A172 (cell line): ENCODE data around the gene LRRC23. TPM values are rescaled to one million over a fixed set of nuclear protein-coding genes. Genes with fewer than 3 reads are reported as not detected.
"Not testable (repeated sequence)": the region's sequence is repeated elsewhere in the genome, so short reads cannot be mapped to it uniquely, and the experiment has no call there.

Experiments used
- DNase-seq: peaks from one replicate; pipeline ENCODE4 v3.0.0-alpha.2; 2015; ENCODE audit warnings: low spot score
- total RNA-seq: library from RNA; depleted of rRNA; stranded (reverse); fragments of >200 nt; shearing (Covaris generic); gene quantifications from 2 replicates; pipeline ENCODE4 v1.2.3, GENCODE V29; 2014

The LRRC23 gene
- total RNA-seq, 1 experiment from 2014 or later: 14.4 TPM

DNA sequence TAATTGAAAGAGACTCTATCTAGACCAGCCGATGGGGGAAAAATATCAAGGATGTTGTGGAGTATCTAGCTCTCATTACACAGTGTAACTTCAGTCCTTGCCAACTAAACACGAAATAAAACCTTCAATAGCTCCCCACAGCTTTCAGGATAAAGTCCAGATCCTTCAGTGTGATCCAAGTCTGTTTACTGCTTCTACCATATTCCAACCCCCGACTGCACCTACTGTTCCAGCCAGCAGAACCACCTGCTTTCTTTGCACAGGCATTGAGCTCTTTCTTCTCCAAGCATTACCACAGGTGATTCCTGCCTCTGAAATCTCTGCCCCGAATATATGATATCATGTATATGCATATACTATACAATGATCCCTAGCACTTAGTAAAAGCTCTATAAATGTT, 2.2 kb upstream of the LRRC23 start:
- no peak for DNase-seq

DNA sequence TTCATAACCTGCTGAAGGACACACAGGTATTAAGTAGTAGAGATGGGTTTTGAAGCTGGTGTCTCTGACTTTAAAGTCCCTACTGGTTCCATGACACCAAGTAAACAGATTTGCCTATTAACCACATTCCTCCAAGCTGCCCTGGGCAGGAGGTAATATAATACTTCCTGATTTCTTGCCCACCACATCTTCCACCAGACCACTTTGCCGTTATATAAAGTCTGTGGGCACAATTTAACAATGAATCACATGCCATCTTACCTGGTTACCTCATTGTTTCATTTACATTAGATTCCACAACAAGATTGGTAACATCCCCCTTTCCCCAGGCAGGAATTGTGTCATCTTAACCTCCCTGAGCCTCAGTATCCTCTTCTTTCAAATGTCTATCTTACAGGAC, 900 bp upstream of the LRRC23 start:
- DNase-seq: no peak

DNA sequence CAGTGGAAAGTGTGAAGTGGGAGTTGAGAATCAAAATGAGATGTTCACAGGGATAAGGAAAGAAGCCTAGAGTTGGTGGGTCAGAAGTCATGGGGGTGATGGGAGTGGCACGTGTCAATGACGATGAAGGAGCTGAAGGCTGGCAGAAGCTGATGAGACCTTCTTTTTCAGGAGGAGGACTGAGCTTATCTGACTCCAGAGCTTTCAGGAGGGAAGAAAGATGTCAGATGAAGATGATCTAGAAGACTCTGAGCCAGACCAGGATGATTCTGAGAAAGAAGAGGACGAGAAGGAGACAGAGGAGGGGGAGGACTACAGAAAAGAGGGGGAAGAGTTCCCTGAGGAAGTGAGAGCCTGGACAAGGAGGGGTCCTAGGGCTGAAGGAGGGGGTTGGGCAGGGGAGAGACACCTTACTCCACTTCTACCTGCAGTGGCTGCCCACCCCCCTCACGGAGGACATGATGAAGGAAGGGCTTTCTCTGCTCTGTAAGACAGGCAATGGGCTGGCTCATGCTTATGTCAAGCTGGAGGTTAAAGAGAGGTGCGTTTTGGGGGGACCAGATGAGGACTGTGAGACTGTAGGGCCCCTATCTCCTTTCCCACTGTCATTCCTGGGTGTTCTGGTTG, 905 bp downstream of the LRRC23 start:
- DNase-seq: no peak

DNA sequence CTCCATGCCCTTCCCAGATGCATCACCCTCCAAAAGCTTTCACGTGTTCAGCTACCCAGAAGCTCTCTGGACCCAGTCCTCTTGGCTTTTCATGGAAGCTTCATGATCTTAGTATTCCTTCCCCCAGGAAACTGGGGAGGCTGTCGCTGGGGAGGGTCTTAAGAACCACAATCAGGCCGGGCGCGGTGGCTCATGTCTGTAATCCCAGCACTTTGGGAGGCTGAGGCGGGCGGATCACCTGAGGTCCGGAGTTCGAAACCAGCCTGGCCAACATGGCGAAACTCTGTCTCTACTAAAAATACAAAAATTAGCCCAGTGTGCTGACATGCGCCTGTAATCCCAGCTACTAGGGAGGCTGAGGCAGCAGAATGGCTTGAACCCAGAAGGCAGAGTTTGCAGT, 3.5 kb downstream of the LRRC23 start:
- DNase-seq: not testable (repeated sequence)

DNA sequence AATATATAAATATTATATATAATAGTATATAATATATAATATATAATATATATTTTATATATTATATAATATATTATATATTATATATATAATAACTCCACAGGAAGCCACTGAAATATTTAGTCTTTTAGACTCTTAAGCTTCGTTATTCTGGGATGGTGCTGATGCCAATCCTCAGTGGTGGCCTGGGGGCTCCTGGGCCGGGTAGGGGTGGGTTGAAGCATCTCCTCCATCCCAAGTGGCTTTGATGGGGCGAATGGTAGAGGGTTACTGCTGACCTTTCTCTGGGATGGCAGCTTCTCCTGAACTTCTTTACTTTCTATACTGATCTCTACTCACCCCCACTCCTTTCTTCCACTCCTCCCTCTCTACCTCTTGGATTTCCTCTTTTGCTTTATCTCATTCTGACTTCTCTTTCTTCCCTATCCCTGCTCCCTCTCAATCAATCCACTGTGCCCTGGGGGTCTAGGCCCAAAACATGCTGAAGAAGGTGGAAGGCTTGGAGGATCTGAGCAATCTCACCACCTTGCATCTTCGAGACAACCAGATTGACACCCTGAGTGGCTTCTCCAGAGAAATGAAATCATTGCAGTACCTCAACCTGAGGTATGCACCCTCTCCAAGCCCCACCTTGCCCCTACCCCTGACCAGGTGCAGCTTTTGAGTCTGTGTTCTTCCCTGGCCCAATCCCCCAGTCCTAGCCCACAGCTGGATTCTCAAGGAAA, 5.0 kb downstream of the LRRC23 start:
- no peak for DNase-seq

DNA sequence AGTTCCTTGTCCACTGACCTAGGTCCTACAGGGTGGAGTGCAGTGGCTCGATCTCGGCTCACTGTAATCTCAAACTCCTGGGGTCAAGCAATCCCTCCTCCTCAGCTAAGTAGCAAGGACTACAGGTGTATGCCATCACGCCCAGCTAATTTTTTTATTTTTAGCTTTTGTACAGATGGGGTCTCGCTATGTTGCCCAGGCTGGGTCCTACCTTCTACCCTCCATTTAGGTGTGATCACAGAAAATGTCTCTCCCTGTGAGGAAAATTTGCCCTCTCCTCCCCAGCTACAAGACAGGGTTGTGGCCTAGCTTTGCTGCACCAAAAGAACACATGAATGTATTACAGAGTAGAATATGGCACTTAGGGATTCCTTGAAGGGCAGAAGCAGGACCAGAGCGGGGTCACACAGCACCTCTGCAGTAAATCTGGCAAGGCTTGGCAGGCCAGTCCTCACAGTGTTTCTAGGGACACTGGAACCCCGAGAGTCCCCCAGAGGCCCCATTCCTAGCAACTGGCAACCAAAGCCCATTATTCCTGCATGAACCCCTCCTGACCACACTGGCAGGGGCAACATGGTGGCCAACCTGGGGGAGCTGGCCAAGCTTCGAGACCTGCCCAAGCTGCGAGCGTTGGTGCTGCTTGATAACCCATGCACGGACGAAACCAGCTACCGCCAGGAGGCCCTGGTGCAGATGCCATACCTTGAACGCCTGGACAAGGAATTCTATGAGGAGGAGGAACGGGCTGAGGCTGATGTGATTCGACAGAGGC, 7.7 kb downstream of the LRRC23 start:
- no peak for DNase-seq

DNA sequence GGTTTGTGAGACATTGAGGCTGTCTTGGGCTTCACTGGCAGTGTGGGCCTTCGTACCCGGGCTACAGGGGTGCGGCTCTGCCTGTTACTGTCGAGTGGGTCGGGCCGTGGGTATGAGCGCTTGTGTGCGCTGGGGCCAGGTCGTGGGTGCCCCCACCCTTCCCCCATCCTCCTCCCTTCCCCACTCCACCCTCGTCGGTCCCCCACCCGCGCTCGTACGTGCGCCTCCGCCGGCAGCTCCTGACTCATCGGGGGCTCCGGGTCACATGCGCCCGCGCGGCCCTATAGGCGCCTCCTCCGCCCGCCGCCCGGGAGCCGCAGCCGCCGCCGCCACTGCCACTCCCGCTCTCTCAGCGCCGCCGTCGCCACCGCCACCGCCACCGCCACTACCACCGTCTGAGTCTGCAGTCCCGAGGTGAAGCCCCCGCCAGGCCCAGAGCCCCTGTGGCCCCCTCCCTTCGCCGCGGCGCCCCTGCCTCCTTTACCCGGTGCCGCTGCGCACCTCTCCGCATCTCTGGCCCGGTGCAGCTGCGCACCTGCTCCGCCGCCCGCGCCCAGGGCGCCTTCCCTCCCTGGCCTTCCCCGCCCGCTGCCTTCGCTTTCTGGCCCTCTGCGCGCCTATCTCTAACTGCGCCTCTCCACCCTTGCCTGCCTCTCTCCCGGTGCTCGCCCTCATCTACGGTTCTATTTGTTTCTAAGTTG, 9.8 kb downstream of the LRRC23 start, which contains the start of gene ENO2:
ENO2 (plus strand) TSS at position 335 of the 701 bp plus-strand sequence. CDS start 1,253 bp downstream, outside the sequence.
- DNase-seq: no peak

DNA sequence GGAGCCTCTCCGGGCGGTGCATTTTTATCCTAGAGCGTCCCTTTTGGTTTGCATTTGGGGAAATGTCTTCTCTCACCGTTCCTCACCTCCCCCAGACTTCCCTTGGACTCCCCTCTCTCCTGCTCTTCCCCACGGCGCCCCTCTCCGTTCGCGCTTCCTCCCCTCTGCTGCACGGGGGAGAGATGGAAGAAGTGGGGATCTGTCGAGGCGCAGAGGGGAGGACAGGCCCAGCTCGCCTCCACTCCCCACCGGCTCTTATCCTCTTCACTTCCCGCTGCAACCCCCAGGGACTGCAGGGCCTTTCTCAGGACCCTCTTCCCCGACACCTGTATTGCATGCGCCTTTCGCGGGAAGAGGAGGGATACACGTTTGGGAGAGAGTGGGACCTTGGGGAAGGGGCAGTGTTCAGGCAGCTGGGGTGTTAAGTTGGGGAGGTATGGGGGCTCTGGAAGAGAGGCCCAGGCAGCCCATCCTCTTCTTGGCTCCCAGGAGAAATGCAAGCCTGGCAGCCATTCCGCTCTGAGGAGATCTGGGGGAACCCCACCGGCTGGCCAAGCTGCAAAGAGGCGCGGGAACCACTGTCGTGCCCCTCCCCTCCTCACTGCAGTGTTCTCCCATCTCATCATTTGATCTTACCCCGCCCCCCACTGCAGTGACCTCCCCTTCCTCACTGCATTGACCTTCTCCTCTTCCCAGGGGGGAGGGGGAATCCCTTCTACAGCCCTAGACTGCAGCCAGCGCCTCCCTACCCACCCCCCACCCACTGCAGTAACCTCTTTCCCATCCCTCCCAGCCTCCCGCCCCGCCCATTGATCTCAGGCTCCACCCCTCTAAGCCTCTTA, 10.5 kb downstream of the LRRC23 start:
- DNase-seq: no peak

DNA sequence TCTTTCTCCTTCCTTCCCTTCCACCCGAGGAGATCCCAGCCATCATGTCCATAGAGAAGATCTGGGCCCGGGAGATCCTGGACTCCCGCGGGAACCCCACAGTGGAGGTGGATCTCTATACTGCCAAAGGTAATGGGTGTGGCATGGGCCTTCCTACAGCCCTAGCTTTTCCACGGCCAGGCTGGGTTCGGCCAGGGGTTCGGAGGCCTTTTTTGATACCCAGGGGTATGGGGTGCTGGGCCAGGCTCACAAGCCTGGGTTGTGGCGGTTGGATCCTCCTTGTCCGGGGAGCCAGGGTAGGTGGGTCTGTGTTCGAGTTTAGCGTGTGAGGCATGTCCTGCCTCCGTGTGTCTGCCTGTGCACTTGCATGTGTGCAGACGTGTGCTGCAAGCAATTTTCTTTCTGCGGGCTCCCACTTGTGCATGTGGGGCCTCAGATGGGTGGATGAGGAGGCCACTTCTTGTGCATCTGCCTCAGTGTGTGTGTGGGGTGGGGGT, 11.2 kb downstream of the LRRC23 start:
- DNase-seq: no peak

DNA sequence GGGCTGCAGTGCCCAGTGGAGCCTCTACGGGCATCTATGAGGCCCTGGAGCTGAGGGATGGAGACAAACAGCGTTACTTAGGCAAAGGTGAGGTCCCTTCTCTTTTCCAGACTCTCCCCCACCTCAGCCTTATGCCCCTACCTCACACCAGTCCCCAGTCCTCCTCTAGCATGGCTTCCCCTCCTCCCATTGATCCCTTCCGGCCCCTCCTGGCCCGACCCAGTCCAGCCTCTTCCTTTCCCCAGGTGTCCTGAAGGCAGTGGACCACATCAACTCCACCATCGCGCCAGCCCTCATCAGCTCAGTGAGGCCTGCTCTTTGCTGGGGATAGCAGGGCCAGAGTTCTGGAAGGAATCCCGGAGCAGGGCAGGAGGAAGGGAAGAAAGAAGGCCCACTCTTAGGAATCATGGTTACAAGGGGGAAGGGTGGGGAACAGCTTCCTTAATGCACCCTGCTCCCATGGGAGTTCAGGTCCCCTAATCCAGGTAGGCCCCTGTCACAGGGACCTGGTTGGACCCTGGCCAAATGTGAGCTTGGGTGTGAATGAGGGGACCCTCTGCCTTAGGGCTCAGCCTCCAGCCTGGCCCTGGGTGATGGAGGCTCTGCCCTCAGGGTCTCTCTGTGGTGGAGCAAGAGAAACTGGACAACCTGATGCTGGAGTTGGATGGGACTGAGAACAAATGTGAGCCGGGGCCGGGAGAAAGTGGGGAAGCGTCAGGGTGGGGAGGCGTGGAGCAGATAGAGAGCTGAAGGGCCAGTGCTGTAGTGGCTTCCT, 12.0 kb downstream of the LRRC23 start:
- DNase-seq: no peak

DNA sequence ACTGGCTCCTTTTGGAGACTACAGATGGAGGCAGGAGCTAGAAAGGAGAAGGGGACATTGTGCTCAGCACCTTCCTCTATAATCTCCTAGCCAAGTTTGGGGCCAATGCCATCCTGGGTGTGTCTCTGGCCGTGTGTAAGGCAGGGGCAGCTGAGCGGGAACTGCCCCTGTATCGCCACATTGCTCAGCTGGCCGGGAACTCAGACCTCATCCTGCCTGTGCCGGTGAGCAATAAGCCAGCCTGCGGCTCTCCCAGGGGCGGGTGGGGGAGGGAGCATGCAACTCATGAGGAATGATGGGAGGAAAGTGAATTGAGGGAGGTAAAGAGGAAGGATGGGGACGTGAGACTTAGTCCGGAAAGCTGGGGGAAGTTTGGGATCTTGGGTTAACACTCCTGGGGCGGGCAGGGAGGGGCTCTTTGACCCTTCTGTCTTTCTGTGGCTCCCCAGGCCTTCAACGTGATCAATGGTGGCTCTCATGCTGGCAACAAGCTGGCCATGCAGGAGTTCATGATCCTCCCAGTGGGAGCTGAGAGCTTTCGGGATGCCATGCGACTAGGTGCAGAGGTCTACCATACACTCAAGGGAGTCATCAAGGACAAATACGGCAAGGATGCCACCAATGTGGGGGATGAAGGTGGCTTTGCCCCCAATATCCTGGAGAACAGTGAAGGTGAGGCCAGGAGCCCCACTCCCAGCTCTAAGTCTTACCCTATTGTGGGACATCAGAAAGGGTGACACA, 13.0 kb downstream of the LRRC23 start:
- no peak for DNase-seq

DNA sequence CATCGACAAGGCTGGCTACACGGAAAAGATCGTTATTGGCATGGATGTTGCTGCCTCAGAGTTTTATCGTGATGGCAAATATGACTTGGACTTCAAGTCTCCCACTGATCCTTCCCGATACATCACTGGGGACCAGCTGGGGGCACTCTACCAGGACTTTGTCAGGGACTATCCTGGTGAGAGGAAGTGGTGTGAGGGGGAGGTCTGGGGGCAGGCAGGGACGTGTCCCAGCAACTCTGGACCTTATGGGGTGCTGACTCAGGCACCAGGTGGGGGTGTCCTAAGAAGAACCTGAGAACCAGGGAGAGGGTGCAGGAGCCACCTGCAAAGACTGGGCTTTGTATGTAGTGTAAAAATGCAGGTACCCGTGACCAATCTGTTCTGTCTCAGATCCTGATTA, 15.0 kb downstream of the LRRC23 start:
- DNase-seq: no peak

DNA sequence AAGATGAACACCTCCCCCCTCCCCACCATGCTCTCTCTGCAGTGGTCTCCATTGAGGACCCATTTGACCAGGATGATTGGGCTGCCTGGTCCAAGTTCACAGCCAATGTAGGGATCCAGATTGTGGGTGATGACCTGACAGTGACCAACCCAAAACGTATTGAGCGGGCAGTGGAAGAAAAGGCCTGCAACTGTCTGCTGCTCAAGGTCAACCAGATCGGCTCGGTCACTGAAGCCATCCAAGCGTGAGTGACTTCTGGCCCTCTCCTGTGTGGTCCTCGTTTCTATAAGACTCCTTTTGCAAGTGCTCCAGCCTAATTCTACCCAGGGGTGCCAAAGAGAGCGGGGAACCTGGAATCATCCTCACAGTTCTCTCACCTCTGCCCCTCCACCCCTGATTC, 16.9 kb downstream of the LRRC23 start:
- DNase-seq: no peak

DNA sequence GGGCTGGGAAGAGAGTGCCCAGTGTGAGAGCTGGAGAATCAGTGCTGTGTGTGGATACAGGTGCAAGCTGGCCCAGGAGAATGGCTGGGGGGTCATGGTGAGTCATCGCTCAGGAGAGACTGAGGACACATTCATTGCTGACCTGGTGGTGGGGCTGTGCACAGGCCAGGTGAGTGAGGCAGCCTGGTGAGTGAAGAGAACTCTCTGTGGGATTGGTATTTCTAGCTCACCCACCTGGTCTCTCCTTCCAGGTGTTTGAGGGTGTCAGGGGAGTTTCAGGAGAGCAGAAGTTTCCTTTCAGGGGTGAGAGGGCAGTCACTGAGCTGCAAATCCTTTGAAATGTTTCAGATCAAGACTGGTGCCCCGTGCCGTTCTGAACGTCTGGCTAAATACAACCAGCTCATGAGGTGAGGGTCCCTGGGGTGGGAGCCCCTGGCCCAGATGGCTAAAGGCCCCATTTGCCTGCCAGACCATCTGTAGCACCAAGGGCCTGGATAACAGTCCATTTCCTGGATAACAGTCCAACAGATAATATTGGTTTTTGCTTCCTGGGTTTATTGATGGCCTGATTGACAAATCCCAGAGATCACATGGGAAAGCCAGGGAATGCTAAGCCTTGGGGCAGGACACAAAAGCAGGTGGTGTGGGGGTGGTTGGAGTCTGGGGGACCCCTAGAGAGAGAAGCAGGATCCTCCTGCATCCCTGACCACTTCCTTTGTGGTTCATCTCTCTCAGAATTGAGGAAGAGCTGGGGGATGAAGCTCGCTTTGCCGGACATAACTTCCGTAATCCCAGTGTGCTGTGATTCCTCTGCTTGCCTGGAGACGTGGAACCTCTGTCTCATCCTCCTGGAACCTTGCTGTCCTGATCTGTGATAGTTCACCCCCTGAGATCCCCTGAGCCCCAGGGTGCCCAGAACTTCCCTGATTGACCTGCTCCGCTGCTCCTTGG, 17.6 kb downstream of the LRRC23 start:
- DNase-seq: no peak

DNA sequence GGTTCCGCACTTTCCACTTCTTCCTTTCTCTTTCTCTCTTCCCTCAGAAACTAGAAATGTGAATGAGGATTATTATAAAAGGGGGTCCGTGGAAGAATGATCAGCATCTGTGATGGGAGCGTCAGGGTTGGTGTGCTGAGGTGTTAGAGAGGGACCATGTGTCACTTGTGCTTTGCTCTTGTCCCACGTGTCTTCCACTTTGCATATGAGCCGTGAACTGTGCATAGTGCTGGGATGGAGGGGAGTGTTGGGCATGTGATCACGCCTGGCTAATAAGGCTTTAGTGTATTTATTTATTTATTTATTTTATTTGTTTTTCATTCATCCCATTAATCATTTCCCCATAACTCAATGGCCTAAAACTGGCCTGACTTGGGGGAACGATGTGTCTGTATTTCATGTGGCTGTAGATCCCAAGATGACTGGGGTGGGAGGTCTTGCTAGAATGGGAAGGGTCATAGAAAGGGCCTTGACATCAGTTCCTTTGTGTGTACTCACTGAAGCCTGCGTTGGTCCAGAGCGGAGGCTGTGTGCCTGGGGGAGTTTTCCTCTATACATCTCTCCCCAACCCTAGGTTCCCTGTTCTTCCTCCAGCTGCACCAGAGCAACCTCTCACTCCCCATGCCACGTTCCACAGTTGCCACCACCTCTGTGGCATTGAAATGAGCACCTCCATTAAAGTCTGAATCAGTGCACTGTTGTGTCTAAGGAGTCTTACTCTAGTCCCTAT, 18.5 kb downstream of the LRRC23 start:
- DNase-seq: no peak

DNA sequence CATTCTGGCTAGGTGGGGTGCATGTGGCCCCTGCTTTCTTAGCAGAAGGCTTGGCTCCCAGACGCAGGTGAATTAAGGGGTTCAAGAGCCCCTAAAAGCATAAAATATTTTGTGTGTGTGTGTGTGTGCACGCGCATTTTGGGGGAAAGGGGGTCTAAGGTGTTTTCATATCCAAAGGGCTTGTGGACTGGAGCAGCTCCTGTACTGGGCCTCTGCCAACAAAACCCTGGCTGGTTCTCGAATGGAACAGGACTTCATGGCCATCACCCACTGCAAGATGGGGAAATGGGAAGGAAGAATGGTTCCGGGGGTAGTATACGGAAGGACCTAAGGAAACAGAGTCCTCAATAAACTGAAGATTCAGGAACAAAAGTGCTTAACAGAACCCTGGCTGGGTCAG, 19.2 kb downstream of the LRRC23 start:
- DNase-seq: no peak

DNA sequence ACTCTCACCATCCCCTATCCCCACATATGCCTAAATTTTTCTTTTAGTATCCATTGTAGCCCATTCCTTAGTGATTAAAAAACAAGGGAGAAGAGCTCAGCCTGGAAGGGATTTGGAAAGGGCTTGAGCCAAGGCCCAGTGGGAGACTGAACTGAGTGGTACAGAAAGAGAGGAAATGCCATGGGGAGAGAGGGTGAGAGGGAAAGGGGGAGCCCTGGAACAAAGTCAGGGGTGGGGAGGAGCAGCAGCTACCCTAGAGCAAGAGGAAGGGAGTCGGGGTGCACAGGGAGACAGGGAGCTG, 20.6 kb downstream of the LRRC23 start:
- DNase-seq: no peak
